ENCODE data around the gene BHLHA15. TPM values are rescaled to one million over a fixed set of nuclear protein-coding genes. Genes with fewer than 3 reads are reported as not detected.

The BHLHA15 gene
- total and polyA plus RNA-seq, 2 of the 8 experiments (the other 6 are each of a cell fraction or from before 2014, with no cell fraction given): 1.1 to 2.7 TPM

GRCh38 chr7:98231493-98232262, 20.4 kb downstream of the BHLHA15 start (continued):
- TF ChIP-seq SAP30 (IDR thresholded peaks at IDR 0.05; ENCODE audit: insufficient read depth, insufficient replicate concordance, low read length) (no peak), BACH1 (IDR thresholded peaks at IDR 0.05; ENCODE audit: low read length) (no peak), HDAC6 (IDR thresholded peaks at IDR 0.05; ENCODE audit: low read depth, low read length) (no peak), SP2 (IDR thresholded peaks at IDR 0.05; ENCODE audit: low read length) (no peak)

Data from H1 (cell line).